PC-3 (cell line): ENCODE results near the gene THUMPD2. TPM values are rescaled to one million over a fixed set of nuclear protein-coding genes. Genes with fewer than 3 reads are reported as not detected.
A peak's percentile ranks its signal among the peaks of the same experiment; 100 is the strongest.

Experiments used
- ATAC-seq: fragments of 200-7000 bp; cut with Tn5 transposase; 2 replicates; pipeline ENCODE4 v1.9.1; 2020; ENCODE audit warnings: mild to moderate bottlenecking, moderate library complexity
- BruUV-seq: library from RNA; stranded (reverse); fragments of 400-500 nt; replicated peaks from 2 replicates; lab custom pipeline; 2021; lab: Mats Ljungman, UMichigan
- CTCF ChIA-PET: fragments of 300-600 bp; sonication (Branson Sonifier 250); formaldehyde crosslinking; loops from one replicate; lab custom pipeline; 2022; ENCODE audit warnings: antibody characterized with exemption; lab: Charles Lee
- POLR2A ChIA-PET: fragments of 300-600 bp; sonication (Branson Sonifier 250); formaldehyde crosslinking; loops from one replicate; lab custom pipeline; 2022; ENCODE audit warnings: antibody characterized with exemption; ENCODE audit not compliant: unreplicated experiment; lab: Charles Lee
- DNase-seq: peaks from one replicate; pipeline ENCODE4 v3.0.0-alpha.2; 2015
- H2AFZ ChIP-seq: fragments of 300-600 bp; sonication (generic); 2 replicates; pipeline ENCODE4 v1.6.0; 2016; ENCODE audit warnings: antibody characterized with exemption, low read length
- H3F3A ChIP-seq: fragments of 300-600 bp; sonication (generic); one replicate; pipeline ENCODE4 v1.6.0; 2017; ENCODE audit warnings: antibody characterized with exemption, low read length, control low read depth, mild to moderate bottlenecking; ENCODE audit not compliant: unreplicated experiment
- H3K27ac ChIP-seq: fragments of 300-600 bp; sonication (generic); 2 replicates; pipeline ENCODE4 v1.5.1; 2016; ENCODE audit warnings: mild to moderate bottlenecking, low read length
- H3K27me3 ChIP-seq: fragments of 300-600 bp; sonication (generic); 2 replicates; pipeline ENCODE4 v1.6.1; 2016; ENCODE audit warnings: low read length, mixed read lengths
- H3K36me3 ChIP-seq: fragments of 300-600 bp; sonication (generic); 2 replicates; pipeline ENCODE4 v1.6.1; 2016; ENCODE audit warnings: low read depth, mixed run types, low read length, mixed read lengths
- H3K4me1 ChIP-seq: fragments of 300-600 bp; sonication (generic); 2 replicates; pipeline ENCODE4 v1.5.1; 2016; ENCODE audit warnings: low read length; ENCODE audit not compliant: insufficient read depth
- H3K4me2 ChIP-seq: fragments of 300-600 bp; sonication (generic); 2 replicates; pipeline ENCODE4 v1.6.0; 2016; ENCODE audit warnings: low read length
- H3K4me3 ChIP-seq: fragments of 300-600 bp; sonication (generic); 2 replicates; pipeline ENCODE4 v1.5.1; 2016; ENCODE audit warnings: mild to moderate bottlenecking, low read length, mixed read lengths
- H3K79me2 ChIP-seq: fragments of 300-600 bp; sonication (generic); 2 replicates; pipeline ENCODE4 v1.6.1; 2017; ENCODE audit warnings: low read length, mixed read lengths
- H3K9ac ChIP-seq: fragments of 300-600 bp; sonication (generic); 2 replicates; pipeline ENCODE4 v1.6.0; 2016; ENCODE audit warnings: mild to moderate bottlenecking, low read length
- H3K9me2 ChIP-seq: fragments of 300-600 bp; sonication (generic); replicated peaks from 2 replicates; pipeline ENCODE4 v1.6.1; 2016; ENCODE audit warnings: mixed run types, low read length, mixed read lengths
- H3K9me3 ChIP-seq: fragments of 300-600 bp; sonication (generic); 2 replicates; pipeline ENCODE4 v1.6.1; 2016; ENCODE audit warnings: low read length, mixed read lengths
- H4K20me1 ChIP-seq: fragments of 300-600 bp; sonication (generic); 2 replicates; pipeline ENCODE4 v1.6.1; 2016; ENCODE audit warnings: low read length, mixed read lengths
- CTCF ChIP-seq: fragments of 300-600 bp; sonication (generic); conservative IDR thresholded peaks from 2 replicates; pipeline ENCODE4 v1.5.1; 2017; ENCODE audit warnings: antibody characterized with exemption, low read depth, mild to moderate bottlenecking, low read length
- EZH2 ChIP-seq: fragments of 300-600 bp; sonication (generic); IDR thresholded peaks from one replicate; pipeline ENCODE4 v1.6.1; 2017; ENCODE audit warnings: antibody characterized with exemption, mild to moderate bottlenecking, low read length; ENCODE audit not compliant: unreplicated experiment
- EZH2phosphoT487 ChIP-seq: fragments of 300-600 bp; sonication (generic); IDR thresholded peaks from 2 replicates; pipeline ENCODE4 v1.6.1; 2018; ENCODE audit warnings: mild to moderate bottlenecking, antibody characterized with exemption, low read length, borderline replicate concordance
- intact Hi-C: fragments of 100-400 bp; cut with micrococcal nuclease; formaldehyde crosslinking; loops from 2 replicates; pipeline ENCODE4 v1.9.0; 2023
- total RNA-seq: library from RNA; depleted of rRNA; stranded (reverse); fragments of >200 nt; gene quantifications from 2 replicates; pipeline ENCODE4 v1.2.3, GENCODE V29; 2014

THUMPD2 gene
- total RNA-seq, 1 experiment from 2014 or later = 10.2 TPM

DNA sequence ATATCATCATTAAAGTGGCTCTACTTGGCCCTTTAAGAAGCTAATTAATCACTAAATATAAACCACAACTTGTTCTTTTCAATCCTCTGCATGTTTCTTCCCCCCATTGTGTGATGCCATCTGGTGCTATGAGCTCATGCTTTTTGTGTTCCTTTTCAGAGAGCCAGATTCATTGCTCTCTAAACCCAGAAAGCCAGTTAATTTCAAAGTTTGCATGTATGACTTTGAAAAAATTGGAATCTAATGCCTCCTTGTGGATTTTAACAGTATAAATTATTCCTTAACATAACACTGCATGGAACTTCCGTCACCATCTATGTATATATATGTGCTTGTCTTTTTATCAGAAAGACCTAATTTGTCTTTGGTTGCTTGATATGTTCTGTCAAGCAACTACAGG lies 82.2 kb downstream of the THUMPD2 start:
- H3K4me1 ChIP-seq = no peaks in the 10 kb centered on the region
- no peak overlapping the region for H3K27ac ChIP-seq
- TF ChIP-seq EZH2phosphoT487 = no peak
- TF ChIP-seq CTCF = peak; percentile 79
- no peak for TF ChIP-seq EZH2
- H3K9me3 ChIP-seq = 0 out of 2 replicates have a peak, but pooled peaks cover 12% of the 10 kb centered on the region
- no peak overlapping the region for H3K4me2 ChIP-seq
- H3F3A ChIP-seq = no peaks in the 10 kb centered on the region
- H3K4me3 ChIP-seq = no peak overlapping the region
- H3K9ac ChIP-seq = no peak overlapping the region
- H2AFZ ChIP-seq = 0 out of 2 replicates have a peak overlapping the region, but pooled peaks have one; percentile 4
- intact Hi-C loops = loop anchor here (1.0 to 5.0 kb wide), 5 partner anchors 33 to 315 kb away; no protein-coding TSS in a partner anchor
- no peaks in the 10 kb centered on the region for H3K27me3 ChIP-seq
- no peaks in the 10 kb centered on the region for H3K79me2 ChIP-seq
- peak; percentile 65 for DNase-seq
- BruUV-seq = no TSS peak
- no peaks in the 10 kb centered on the region; the same call in 1 of the 2 replicates for H3K36me3 ChIP-seq
- CTCF ChIA-PET = interaction anchor here (0.7 to 2.8 kb wide), 5 partner anchors 28 to 750 kb away, joined by 3 to 30 read pairs (median 3); no protein-coding TSS in a partner anchor
- ATAC-seq = peak; percentile 88
- POLR2A ChIA-PET = no interaction called here
- no peaks in the 10 kb centered on the region for H3K9me2 ChIP-seq
- no peaks in the 10 kb centered on the region for H4K20me1 ChIP-seq

DNA sequence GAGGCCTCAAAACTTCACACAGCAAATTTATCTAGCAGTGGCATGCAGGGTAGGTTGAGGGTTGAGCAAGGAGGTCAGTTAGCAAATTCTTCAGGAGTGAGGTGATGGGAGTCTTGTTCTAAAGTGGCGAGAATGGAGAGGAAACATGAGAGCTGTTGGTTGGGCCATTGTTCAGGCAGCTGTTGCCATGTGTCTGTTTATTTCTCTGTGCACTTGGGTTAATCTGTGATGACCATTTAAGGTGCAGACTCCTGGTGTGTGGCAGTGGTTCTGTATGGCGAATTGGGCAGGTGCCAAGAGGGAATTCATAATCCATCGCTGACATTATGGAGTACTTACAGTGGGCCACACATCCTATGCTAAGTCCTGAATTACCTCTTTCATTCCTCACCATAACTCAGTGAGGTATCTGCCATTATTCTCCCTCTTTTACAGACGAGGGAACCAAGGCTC lies 82.9 kb downstream of the THUMPD2 start:
- Histone ChIP-seq H3K4me2 (no peak overlapping the region), H3K79me2 (no peaks in the 10 kb centered on the region), H3F3A (no peaks in the 10 kb centered on the region), H3K4me3 (no peak overlapping the region), H3K9ac (no peak overlapping the region), H2AFZ (no peak overlapping the region), H3K27me3 (no peaks in the 10 kb centered on the region), H3K27ac (no peak overlapping the region), H3K9me2 (no peaks in the 10 kb centered on the region), H3K4me1 (no peaks in the 10 kb centered on the region), H3K9me3 (0 out of 2 replicates have a peak, but pooled peaks cover 5% of the 10 kb centered on the region), H4K20me1 (no peaks in the 10 kb centered on the region), H3K36me3 (no peaks in the 10 kb centered on the region; the same call in 1 of the 2 replicates)
- intact Hi-C loops = loop anchor here (5.0 kb wide), 1 partner anchor 314 kb away; no protein-coding TSS in a partner anchor
- CTCF ChIA-PET = interaction anchor here (0.7 to 2.8 kb wide), 5 partner anchors 28 to 749 kb away, joined by 3 to 30 read pairs (median 3); no protein-coding TSS in a partner anchor
- no TSS peak for BruUV-seq
- DNase-seq (no peak), ATAC-seq (no peak)
- no peak for TF ChIP-seq EZH2phosphoT487
- TF ChIP-seq EZH2 = no peak
- no peak for TF ChIP-seq CTCF
- POLR2A ChIA-PET = no interaction called here

DNA sequence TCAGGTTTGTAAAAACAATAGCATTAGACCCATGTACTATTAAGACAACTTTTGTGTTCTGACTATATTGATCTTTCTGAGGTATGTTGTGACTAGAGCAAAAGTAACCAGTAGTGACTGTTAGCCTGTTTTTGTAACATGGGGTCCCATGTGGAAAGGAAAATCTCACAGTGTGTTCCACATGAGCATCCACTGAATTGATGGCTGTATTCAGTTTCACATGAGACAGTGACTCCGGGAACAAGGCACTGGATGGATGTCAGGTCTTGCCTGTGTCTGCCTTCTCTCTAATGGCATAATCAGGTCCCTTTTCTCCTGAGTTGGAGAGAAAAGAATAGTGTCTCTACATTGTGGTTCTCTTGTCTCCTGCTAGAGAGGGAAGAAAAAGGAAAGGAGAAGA lies 85.8 kb downstream of the THUMPD2 start:
- ChIA-PET POLR2A (no interaction called here), CTCF (no interaction called here)

More for the DNA sequence above, 85.8 kb downstream of the THUMPD2 start:
- H3K9me3 ChIP-seq = no peaks in the 10 kb centered on the region
- H3K79me2 ChIP-seq = no peaks in the 10 kb centered on the region
- peaks cover 10% of the 10 kb centered on the region for H3K4me1 ChIP-seq
- TF ChIP-seq EZH2 (no peak), EZH2phosphoT487 (no peak), CTCF (no peak)
- no peak overlapping the region for H3K27ac ChIP-seq
- no peak overlapping the region for H2AFZ ChIP-seq
- no peaks in the 10 kb centered on the region for H4K20me1 ChIP-seq
- no peaks in the 10 kb centered on the region for H3K9me2 ChIP-seq
- H3K4me2 ChIP-seq = no peak overlapping the region
- DNase-seq (no peak), ATAC-seq (no peak)
- H3K36me3 ChIP-seq = no peaks in the 10 kb centered on the region
- H3F3A ChIP-seq = no peaks in the 10 kb centered on the region
- no TSS peak for BruUV-seq
- H3K9ac ChIP-seq = no peak overlapping the region
- intact Hi-C loops = no loop called here
- H3K27me3 ChIP-seq = no peaks in the 10 kb centered on the region
- H3K4me3 ChIP-seq = no peak overlapping the region
